HK-2 (cell line): ENCODE data around the gene CHD9.

Experiments used
- DNase-seq: peaks from one replicate; pipeline ENCODE4 v3.0.0-alpha.2; 2018; ENCODE audit not compliant: unreplicated experiment

Gene CHD9

GRCh38 chr16:53187775-53188174 is 133.0 kb downstream of the CHD9 start:
- no peak for DNase-seq

DNA sequence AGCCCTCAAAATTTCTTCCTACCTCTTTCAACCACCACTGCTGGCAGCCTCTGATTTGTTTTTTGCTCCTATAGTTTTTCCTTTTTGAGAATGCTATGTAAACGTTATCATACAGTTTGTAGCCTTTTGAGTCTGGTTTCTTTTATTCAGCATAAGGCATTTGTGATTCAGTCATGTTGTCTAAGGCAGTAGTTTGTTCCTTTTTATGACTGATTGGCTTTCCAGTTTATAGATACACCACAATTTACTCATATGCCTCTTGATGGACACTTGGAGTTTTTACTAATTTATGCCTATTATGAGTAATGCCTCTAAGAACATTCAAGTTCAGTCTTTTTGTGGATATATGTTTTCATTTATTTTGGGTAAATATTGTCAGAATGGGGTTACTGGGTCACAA is 136.6 kb downstream of the CHD9 start:
- no peak for DNase-seq

DNA sequence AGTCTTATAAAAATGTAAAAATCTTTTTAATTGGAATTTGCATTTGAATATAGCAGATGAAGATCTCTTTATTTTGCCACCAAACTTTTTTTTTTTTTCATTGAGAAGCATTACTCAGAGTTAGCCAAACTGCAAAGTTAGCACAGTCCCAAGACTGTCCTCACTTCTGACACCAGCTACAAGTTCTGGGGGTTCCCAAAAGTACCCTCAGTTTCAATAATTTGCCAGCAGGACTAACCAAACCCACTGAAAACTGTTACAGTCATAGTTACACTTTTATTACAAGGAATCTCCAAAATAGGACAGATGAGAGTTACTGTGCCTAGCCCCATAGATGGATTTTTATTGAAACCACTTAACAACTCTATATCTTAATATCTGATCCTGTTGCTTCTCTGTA is 144.1 kb downstream of the CHD9 start:
- DNase-seq, result no peak

- DNase-seq, result no peak
Observed at GRCh38 chr16:53201900-53202299, 147.1 kb downstream of the CHD9 start.

GRCh38 chr16:53202398-53202797 is 147.6 kb downstream of the CHD9 start:
- no peak for DNase-seq

- DNase-seq, result peak; percentile 57
Observed at GRCh38 chr16:53207810-53208752, 153.3 kb downstream of the CHD9 start.

DNA sequence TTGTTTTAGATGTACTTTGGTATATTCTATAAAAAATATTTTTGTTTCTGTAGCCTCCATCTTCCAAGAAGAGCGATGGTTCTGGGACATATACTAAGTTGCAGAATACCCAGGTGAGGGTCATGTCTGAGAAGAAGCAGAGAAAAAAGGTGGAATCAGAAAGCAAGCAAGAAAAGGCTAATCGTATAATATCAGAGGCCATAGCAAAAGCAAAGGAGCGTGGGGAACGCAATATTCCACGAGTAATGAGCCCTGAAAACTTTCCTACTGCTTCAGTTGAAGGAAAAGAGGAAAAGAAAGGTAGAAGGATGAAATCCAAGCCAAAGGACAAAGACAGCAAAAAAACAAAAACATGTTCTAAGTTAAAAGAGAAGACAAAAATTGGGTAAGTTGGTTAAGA is 154.6 kb downstream of the CHD9 start:
- DNase-seq, result no peak

- no peak for DNase-seq
Observed at GRCh38 chr16:53209877-53210276, 155.1 kb downstream of the CHD9 start.

GRCh38 chr16:53211253-53211652 is 156.5 kb downstream of the CHD9 start:
- no peak for DNase-seq

- no peak for DNase-seq
Observed at GRCh38 chr16:53212893-53213223, 158.1 kb downstream of the CHD9 start.

- DNase-seq, result no peak
Observed at GRCh38 chr16:53213542-53213941, 158.8 kb downstream of the CHD9 start.

GRCh38 chr16:53216798-53217197 is 162.0 kb downstream of the CHD9 start:
- DNase-seq, result no peak

- no peak for DNase-seq
Observed at GRCh38 chr16:53219371-53219770, 164.6 kb downstream of the CHD9 start.

- DNase-seq, result no peak
Observed at GRCh38 chr16:53219795-53220454, 165.1 kb downstream of the CHD9 start.

- no peak for DNase-seq
Observed at GRCh38 chr16:53220585-53220984, 165.8 kb downstream of the CHD9 start.

DNA sequence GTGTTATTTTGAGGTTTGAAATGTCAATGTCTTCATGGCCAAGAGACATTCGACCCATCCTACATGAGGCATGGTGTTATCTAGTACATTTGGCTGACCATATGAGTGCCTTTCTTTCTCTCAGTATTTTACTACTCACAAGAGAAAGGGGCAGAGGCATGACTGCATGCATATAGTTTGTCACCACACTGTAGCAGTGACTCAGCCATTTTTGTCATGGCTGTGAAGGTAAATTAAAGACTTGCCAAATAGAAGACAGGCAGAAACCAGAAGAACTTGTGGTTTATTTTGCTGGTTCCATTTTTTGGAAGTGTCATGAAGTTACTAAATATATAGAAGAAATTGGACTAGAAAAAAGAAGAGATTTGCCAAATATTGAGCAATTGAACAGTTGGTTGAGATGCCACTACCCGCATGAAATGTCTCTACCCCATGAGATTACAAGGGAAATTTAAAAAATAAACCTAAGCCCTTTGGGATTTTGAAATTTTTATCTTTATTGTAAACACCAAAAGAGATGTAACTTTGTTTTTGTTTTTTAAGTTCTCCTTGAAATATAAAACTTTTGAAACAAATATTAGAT is 170.3 kb downstream of the CHD9 start:
- no peak for DNase-seq

GRCh38 chr16:53232826-53233529 is 178.2 kb downstream of the CHD9 start:
- no peak for DNase-seq

DNA sequence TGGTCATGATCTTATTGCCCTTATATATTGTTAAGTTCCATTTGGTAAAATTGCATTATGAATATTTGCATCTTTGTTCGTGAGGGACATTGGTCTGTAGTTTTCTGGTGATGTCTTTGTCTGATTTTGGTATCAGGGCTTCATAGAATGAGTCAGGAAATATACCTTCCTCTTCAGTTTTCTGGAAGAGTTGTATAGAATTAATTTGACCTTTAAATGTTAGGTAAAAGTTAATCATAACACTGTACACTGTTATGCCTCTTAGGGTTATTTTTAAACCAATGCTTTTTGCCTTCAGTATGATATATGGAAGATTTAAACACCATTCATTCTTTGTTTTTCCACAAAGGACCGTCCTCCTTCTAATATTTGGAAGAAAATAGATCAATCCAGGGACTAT is 180.0 kb downstream of the CHD9 start:
- no peak for DNase-seq

- DNase-seq, result no peak
Observed at GRCh38 chr16:53235851-53236250, 181.1 kb downstream of the CHD9 start.

- no peak for DNase-seq
Observed at GRCh38 chr16:53249331-53249730, 194.5 kb downstream of the CHD9 start.

DNA sequence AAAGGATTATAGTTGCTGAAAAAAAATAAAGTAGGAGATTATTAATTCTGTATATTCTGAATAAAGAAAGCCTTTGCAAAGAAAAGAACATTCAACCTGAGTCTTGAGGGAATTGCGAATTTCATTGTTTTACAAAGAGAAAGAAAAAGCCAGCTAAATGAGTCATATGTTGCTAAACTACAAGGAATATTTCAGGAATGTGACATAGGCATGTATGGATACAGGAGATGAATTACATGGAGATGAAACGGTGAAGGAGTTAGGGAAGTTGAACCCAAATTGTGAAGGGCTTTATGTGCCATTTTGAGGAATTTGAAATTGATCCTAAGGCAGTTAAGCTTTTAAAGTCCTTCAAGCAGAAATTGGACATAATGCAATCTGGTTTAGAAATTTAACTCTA is 202.2 kb downstream of the CHD9 start:
- DNase-seq, result no peak

- no peak for DNase-seq
Observed at GRCh38 chr16:53258809-53259208, 204.0 kb downstream of the CHD9 start.
